NCI-H2227 (cell line): ENCODE measurements around the gene CLASP1.
A peak's percentile ranks its signal among the peaks of the same experiment; 100 is the strongest.
"Not testable (repeated sequence)": the region's sequence is repeated elsewhere in the genome, so short reads cannot be mapped to it uniquely, and the experiment has no call there.

Experiments used
- DNase-seq: peaks from one replicate; lab custom pipeline; 2025; ENCODE audit not compliant: unreplicated experiment; lab: John Stamatoyannopoulos, UW

Gene CLASP1

GRCh38 chr2:121476684-121477083, 172.6 kb downstream of the CLASP1 start:
- DNase-seq = peak; percentile 41

GRCh38 chr2:121475811-121476571, 173.3 kb downstream of the CLASP1 start:
- DNase-seq = no peak

- no peak for DNase-seq
These were observed 175.8 kb downstream of the CLASP1 start for GRCh38 chr2:121473512-121473911.

- no peak for DNase-seq
These were observed 176.7 kb downstream of the CLASP1 start for GRCh38 chr2:121472470-121472993.

- DNase-seq = no peak
These were observed 177.5 kb downstream of the CLASP1 start for GRCh38 chr2:121471532-121472469.

GRCh38 chr2:121470917-121471316, 178.3 kb downstream of the CLASP1 start:
- no peak for DNase-seq

- DNase-seq = no peak
These were observed 179.9 kb downstream of the CLASP1 start for GRCh38 chr2:121469356-121469755.

- DNase-seq = no peak
These were observed 180.3 kb downstream of the CLASP1 start for GRCh38 chr2:121468936-121469335.

- no peak for DNase-seq
These were observed 190.0 kb downstream of the CLASP1 start for GRCh38 chr2:121459291-121459690.

GRCh38 chr2:121456325-121456724, 192.9 kb downstream of the CLASP1 start:
- no peak for DNase-seq

- DNase-seq = no peak
These were observed 193.8 kb downstream of the CLASP1 start for GRCh38 chr2:121455446-121455845.

- DNase-seq = no peak
These were observed 194.6 kb downstream of the CLASP1 start for GRCh38 chr2:121454549-121455090.

GRCh38 chr2:121451398-121451797, 197.9 kb downstream of the CLASP1 start:
- no peak for DNase-seq

- no peak for DNase-seq
These were observed 199.0 kb downstream of the CLASP1 start for GRCh38 chr2:121450301-121450700.

- DNase-seq = no peak
These were observed 202.5 kb downstream of the CLASP1 start for GRCh38 chr2:121446647-121447241.

GRCh38 chr2:121442889-121443288, 206.4 kb downstream of the CLASP1 start:
- no peak for DNase-seq

- not testable (repeated sequence) for DNase-seq
These were observed 211.0 kb downstream of the CLASP1 start for GRCh38 chr2:121438290-121438689.

GRCh38 chr2:121436918-121437317, 212.3 kb downstream of the CLASP1 start:
- no peak for DNase-seq

- DNase-seq = no peak
These were observed 213.5 kb downstream of the CLASP1 start for GRCh38 chr2:121435790-121436189.

GRCh38 chr2:121431214-121431613, 218.0 kb downstream of the CLASP1 start:
- DNase-seq = no peak

GRCh38 chr2:121429927-121430520, 219.2 kb downstream of the CLASP1 start:
- no peak for DNase-seq
